NCI-H1417 treated with DMSO at 0.1 percent for 48 hours (cell line): ENCODE measurements around the gene ARID5B.

Source experiments
- DNase-seq: peaks from one replicate; lab custom pipeline; 2025; lab: John Stamatoyannopoulos, UW

Gene ARID5B

GRCh38 chr10:61888744-61889143 lies 12.8 kb upstream of the ARID5B start:
- DNase-seq: no peak

- no peak for DNase-seq
Observed at GRCh38 chr10:61890430-61890829, 11.1 kb upstream of the ARID5B start.

GRCh38 chr10:61890881-61891409 lies 10.6 kb upstream of the ARID5B start:
- DNase-seq: no peak

- DNase-seq: no peak
Observed at GRCh38 chr10:61891906-61892585, 9.5 kb upstream of the ARID5B start.

GRCh38 chr10:61892961-61893360 lies 8.5 kb upstream of the ARID5B start:
- no peak for DNase-seq

- no peak for DNase-seq
Observed at GRCh38 chr10:61894133-61894532, 7.4 kb upstream of the ARID5B start.

- no peak for DNase-seq
Observed at GRCh38 chr10:61895898-61896600, 5.5 kb upstream of the ARID5B start.

- no peak for DNase-seq
Observed at GRCh38 chr10:61896854-61897661, 4.4 kb upstream of the ARID5B start.

GRCh38 chr10:61897671-61898434 lies 3.6 kb upstream of the ARID5B start:
- DNase-seq: no peak

- DNase-seq: peak; percentile 61
Observed at GRCh38 chr10:61898435-61898778, 3.1 kb upstream of the ARID5B start.

GRCh38 chr10:61899069-61899531 lies 2.4 kb upstream of the ARID5B start:
- DNase-seq: no peak

- no peak for DNase-seq
Observed at GRCh38 chr10:61899663-61899996, 1.9 kb upstream of the ARID5B start.

- peak; percentile 30 for DNase-seq
Observed at GRCh38 chr10:61899997-61900828, 1.3 kb upstream of the ARID5B start.

- DNase-seq: no peak
Observed at GRCh38 chr10:61901829-61902444, 438 bp downstream of the ARID5B start.

- DNase-seq: no peak
Observed at GRCh38 chr10:61902445-61903220, 1.1 kb downstream of the ARID5B start.

- DNase-seq: no peak
Observed at GRCh38 chr10:61903221-61903927, 1.9 kb downstream of the ARID5B start.

GRCh38 chr10:61903928-61904344 lies 2.4 kb downstream of the ARID5B start:
- DNase-seq: no peak

- DNase-seq: no peak
Observed at GRCh38 chr10:61904733-61905725, 3.5 kb downstream of the ARID5B start.
